Germinal center (tissue), 1 donor: ENCODE results near the gene XRCC4.

Experiments
- DNase-seq: peaks from one replicate; pipeline ENCODE4 v3.0.0; 2012; ENCODE audit warnings: mixed read lengths, low spot score

XRCC4 gene

DNA sequence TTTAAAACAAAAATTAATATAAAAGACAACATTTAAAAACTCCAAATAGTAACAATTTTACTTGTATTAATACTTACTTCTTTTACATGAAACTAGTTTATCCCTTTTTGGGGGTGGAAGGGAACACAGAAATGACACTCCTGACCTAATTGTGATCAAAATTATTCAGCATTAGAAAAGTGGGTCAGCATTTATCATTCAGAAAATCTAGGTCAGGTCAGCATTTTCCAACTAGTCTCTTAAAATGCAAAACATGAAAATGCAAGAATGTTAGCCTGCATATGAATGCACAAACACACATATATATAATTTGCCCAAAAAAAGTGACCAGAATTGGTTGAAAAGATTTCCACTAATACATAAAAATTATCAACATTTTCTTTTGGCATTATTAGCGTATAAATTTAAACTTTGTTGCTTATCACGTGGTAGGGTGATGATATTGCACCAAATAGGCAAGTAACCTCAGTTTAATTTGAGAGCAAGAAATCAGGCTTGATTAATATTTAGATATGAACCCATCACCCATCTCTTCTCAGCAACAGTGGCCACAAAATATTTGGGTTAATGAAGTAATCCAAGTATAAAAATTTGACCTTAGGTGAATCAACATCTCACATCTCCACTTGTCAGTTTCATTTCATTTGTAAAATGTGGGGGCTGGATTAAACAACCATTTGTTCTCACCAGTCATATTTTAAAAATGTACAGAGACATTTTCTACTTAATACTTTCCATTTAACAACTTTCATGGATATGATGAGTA is 5.9 kb upstream of the XRCC4 start:
- DNase-seq = no peak

- DNase-seq = no peak
Observed at GRCh38 chr5:83072966-83073365, 4.4 kb upstream of the XRCC4 start.

DNA sequence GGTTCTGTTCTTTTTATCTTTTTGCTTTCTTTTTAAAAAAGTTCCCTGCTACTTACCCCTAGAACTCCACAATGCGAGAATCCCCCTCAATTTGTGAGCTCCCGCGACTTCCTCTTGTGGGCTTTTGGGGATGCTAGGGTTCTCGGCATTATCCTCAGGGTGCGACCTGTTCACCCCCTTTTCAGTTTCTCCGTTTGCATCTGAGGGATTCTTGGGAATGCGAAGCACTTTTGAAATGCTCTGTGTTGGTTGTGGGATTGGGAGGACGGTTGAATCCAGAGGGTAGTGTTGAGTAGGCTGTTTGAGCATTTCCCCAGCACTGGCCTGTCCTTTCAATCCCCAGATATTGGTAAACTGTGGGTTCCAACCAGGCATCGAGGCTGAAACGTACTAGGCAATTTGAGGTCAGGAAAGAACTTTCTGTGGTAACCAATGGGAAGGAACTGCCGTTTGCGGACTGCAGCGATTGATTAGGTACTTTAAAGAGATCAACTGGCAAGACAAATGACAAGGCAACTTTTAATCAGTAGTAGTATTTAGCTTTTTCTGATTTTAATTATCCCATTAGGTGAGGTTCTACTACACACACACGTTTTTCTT is 415 bp downstream of the XRCC4 start:
- DNase-seq = no peak

GRCh38 chr5:83082750-83083149 is 5.4 kb downstream of the XRCC4 start:
- DNase-seq = no peak

DNA sequence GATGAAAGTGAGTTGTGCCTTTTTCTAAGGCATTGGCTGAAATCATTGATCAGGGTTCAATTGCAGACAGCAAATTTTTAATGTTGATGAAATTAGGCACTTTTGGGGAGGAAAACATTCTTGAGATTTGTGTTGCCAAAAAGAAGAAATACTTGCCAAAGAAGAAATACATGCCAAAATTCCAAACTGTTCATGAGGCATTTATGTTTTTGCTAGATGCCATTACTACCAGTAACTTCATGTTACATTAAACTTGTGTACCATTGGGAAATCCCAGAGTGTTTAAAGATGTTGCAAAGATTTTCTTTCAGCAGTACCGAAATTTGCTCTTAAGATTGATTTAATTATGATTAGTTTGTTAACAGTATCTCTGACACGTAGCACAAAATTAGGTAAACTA is 7.0 kb downstream of the XRCC4 start:
- DNase-seq = no peak

DNA sequence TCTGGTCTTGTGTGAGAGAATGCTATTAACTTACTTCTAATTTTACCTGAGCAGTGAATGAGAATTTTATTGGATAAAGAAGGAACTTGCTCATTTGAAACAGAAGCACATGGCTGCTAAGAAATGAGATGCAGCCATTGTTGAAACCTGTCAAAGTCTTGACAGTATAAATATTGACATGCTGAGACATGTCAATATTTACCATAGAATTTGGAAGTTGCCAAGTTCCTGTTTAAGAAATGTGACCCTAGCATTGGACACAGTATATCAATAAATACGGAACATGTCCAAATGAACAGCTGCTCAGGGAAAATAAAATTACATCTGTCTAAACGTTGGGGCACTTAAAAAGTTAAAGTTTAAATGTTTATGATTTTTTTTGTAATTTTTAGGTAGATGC is 7.8 kb downstream of the XRCC4 start:
- no peak for DNase-seq

- DNase-seq = no peak
Observed at GRCh38 chr5:83090169-83090568, 12.8 kb downstream of the XRCC4 start.

DNA sequence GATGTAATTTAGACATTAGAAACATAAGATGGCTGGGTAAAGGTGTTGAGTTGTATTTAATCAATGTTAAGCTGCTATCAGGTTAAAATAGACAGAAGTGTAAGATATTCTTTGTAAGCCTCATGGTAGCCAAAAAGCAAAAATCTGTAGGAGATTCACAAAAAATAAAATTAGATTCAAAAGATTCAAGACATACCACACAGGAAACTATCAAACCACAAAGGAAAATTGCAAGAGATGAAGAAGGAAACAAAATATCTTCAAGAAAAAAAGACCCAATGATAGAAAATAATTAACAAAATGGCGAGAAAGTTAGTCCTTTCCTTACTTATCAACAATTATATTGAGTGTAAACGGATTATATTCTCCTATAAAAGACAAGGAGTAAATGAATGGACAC is 15.3 kb downstream of the XRCC4 start:
- DNase-seq = no peak

- no peak for DNase-seq
Observed at GRCh38 chr5:83093692-83094091, 16.3 kb downstream of the XRCC4 start.

GRCh38 chr5:83095163-83095956 is 18.0 kb downstream of the XRCC4 start:
- no peak for DNase-seq

DNA sequence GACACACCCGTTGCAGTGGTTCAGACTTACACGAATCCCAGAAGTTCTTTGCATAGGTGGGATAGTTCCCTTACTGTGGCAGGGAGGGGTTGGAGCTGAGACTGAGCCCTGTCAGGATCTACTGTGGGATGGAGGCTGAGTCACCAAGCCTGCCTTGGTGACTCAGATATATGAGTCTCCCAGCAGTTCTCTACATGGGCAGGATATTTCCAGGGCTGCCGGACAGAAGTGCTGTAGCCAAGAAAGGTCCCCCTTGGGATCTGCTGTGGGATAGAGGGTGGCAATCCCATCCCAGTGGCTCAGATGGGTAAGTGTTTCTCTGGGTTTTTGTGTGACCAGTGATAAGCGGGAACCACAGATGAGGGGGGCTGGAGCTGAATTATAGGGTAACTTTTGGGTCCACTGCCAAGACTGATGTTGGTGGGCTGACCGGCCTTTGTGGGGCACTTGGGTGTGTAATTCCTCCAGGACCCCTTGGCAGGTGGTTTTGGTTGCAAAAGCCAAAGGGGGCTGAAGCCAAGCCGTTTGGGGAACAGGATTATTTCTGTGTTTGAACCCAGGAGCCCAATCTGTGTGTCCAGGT is 18.7 kb downstream of the XRCC4 start:
- DNase-seq = no peak

- DNase-seq = no peak
Observed at GRCh38 chr5:83096660-83097339, 19.5 kb downstream of the XRCC4 start.

DNA sequence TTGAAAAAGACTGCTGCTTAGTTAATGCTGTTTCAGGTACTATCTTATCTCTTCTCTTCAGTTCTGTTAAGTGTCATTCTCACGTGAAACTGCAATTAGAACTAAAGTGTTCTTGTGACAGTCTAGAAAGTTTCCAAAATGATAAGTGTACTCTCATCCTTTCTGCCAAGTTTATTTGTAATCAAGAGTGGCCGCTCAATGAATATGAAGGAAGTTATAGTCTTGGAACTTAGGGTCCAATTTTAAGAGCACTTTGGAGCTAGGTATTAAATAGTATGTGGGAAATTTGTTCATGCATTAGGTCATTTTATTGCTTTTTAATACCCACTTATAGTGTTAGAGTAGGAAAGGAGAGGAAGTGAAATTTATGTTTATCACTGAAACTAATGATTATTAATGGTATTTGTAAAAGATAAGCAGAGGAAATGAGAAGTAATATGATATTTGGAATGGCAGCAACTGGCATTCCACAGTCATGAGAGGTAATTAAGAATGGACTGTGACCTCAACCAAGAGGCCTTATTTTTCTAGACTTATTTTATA is 20.4 kb downstream of the XRCC4 start:
- no peak for DNase-seq

- no peak for DNase-seq
Observed at GRCh38 chr5:83099001-83099400, 21.7 kb downstream of the XRCC4 start.

DNA sequence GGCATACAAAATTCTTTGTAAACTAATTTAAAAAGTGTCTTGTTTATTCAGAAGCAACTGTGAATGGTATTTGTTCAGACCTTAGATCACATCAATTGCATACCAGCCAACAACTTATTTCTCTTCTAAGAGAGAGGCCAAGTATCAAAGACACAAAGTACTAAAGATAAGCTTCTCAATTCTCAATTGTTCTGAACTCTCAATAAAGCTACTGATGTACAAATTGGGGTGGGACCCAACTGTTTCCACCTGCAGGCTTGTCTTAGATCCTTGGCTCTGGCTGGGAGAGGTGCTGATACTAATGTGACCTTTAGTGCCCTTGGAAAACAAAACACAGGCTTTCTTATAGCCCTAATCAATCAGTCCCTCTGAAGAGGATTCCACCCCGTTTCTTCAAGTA is 22.1 kb downstream of the XRCC4 start:
- no peak for DNase-seq

DNA sequence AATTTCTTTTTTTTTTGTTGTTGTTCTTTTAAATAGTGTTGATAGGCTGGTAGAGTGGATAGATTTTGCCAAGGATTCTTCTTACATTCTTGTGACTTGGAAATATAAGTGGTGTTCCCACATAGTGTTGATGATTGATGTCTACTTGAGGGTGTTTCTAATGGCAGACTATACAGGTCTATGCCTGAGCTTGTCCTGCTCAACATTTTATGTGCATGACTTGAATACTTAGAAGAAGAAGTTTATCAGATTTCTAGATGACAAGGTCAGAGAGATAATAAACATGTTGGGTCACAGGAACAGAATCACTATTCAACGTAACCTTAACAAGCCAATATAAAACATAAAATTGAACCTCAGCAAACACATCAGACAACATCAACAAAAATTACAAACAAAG is 24.2 kb downstream of the XRCC4 start:
- DNase-seq = no peak

DNA sequence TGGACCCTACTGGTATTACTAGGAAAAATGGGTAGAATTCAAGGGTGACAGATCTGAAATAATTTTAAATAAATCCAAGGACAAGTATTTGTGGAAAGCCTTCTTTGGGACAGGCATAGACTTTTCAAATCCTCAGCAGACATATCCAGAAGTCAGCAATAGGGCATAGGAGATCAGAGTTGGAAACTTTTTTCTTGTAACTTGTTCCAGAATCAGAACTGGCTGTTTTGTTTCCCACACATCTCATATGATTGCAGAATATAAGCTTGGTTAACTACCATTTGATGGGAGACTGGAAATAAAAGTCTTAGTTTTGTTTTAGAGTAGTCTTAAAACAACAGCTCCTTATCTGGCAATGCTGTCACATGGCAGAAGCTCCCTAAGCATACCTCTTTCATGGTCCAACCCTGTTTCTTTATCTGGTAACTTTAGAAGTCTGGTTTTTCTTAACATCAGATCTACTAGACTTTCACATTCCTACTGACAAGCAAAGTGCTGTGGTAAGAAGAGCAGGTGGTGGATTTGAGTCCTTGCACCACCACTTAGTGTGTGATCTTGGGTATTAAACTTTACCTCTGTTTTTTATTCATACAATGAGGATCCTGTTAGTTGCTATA is 25.1 kb downstream of the XRCC4 start:
- no peak for DNase-seq

- no peak for DNase-seq
Observed at GRCh38 chr5:83104021-83104420, 26.7 kb downstream of the XRCC4 start.

GRCh38 chr5:83107692-83108420 is 30.5 kb downstream of the XRCC4 start:
- DNase-seq = no peak

DNA sequence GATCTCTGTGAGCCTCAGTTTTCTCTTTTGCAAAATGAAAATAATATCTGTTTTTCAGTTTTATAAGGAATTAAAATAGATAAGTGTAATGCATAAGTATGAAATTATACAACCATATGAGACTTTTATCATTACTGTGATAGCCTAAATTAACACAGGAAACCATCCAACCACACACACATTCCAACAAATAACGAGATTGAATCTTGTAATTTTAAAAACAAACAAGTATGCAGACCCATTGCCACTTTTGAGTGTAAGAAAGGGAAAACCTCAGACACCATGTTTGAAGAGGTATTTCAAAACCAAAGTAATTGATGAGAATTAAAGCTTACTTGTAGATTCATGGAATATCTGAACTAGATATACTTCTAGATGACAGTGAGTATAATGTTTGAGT is 32.0 kb downstream of the XRCC4 start:
- DNase-seq = no peak

DNA sequence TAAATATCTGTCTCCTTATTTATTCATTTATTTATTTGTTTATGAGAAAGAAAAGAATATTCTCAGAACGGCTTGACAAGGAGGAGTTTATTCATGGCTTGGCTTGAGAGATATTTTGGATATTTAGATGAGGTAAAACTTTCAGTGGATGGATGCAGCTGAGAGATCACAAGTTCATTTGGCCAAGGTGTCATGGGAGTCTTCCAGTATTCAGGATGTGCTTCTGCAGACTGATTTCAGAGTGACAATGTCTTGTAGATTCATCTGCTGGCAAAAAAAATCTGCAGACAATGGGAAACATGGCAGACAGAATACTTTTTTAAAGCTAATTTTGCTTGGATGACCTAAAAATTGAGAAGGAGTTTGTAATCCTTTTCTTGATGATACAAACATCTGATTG is 38.5 kb downstream of the XRCC4 start:
- no peak for DNase-seq
